Stimulated activated CD4-positive, alpha-beta T cell treated with anti-CD3 and anti-CD28 coated beads, TNF-alpha, amount 100 ng/mL, for 4 hours (primary cell): ENCODE measurements around the gene CHMP2B.
"Not testable (repeated sequence)": the region's sequence is repeated elsewhere in the genome, so short reads cannot be mapped to it uniquely, and the experiment has no call there.

ENCODE experiments used
- DNase-seq, 3 experiments: peaks; one replicate each; pipeline ENCODE4 v3.0.0-alpha.2; 2020; ENCODE audit warnings: low read depth in 3 of 3

The CHMP2B gene

GRCh38 chr3:87233805-87234204 is 6.7 kb downstream of the CHMP2B start:
- DNase-seq = no peak

- no peak for DNase-seq
These were observed 9.0 kb downstream of the CHMP2B start for GRCh38 chr3:87236093-87236492.

- DNase-seq = no peak
These were observed 19.7 kb downstream of the CHMP2B start for GRCh38 chr3:87246662-87247429.

GRCh38 chr3:87247430-87247773 is 20.3 kb downstream of the CHMP2B start:
- no peak for DNase-seq

- DNase-seq = not testable (repeated sequence)
These were observed 21.1 kb downstream of the CHMP2B start for GRCh38 chr3:87248231-87248630.

- DNase-seq = no peak
These were observed 21.7 kb downstream of the CHMP2B start for GRCh38 chr3:87248831-87249230.

GRCh38 chr3:87250009-87250408 is 22.9 kb downstream of the CHMP2B start:
- no peak for DNase-seq

GRCh38 chr3:87260270-87260669 is 33.2 kb downstream of the CHMP2B start:
- peak in 1 of 3 experiments; percentile 0 for DNase-seq

GRCh38 chr3:87261925-87262324 is 34.8 kb downstream of the CHMP2B start:
- DNase-seq = no peak

GRCh38 chr3:87267953-87268645 is 41.0 kb downstream of the CHMP2B start:
- DNase-seq = no peak

GRCh38 chr3:87268646-87269211 is 41.6 kb downstream of the CHMP2B start:
- DNase-seq = no peak

- DNase-seq = no peak
These were observed 42.6 kb downstream of the CHMP2B start for GRCh38 chr3:87269723-87270122.

GRCh38 chr3:87270908-87271700 is 44.0 kb downstream of the CHMP2B start:
- DNase-seq = no peak

GRCh38 chr3:87272718-87273341 is 45.7 kb downstream of the CHMP2B start:
- no peak for DNase-seq

GRCh38 chr3:87276484-87276883 is 49.4 kb downstream of the CHMP2B start, which contains the start of gene POU1F1:
Gene POU1F1 (minus strand): TSS chr3:87276584. CDS start chr3:87276462, 122 bp downstream.
- no peak for DNase-seq

- DNase-seq = no peak
These were observed 59.9 kb downstream of the CHMP2B start for GRCh38 chr3:87287011-87287410.

GRCh38 chr3:87288446-87288845 is 61.3 kb downstream of the CHMP2B start:
- DNase-seq = no peak

- DNase-seq = no peak
These were observed 71.1 kb downstream of the CHMP2B start for GRCh38 chr3:87298111-87298718.

- not testable (repeated sequence) for DNase-seq
These were observed 77.9 kb downstream of the CHMP2B start for GRCh38 chr3:87305031-87305430.
